Uterus (tissue), 2 donors: ENCODE results near the gene GRM8.

Experiments used
- CTCF ChIP-seq, 4 experiments: fragments of 200-600 bp in 2 of 4; fragments of 450-650 bp in 2 of 4; sonication (generic) in 2 of 4; IDR thresholded peaks; one replicate each; pipeline ENCODE4 v1.5.1; 2016 to 2019; ENCODE audit warnings: antibody characterized with exemption in 4 of 4, mild to moderate bottlenecking in 2 of 4, moderate library complexity in 1 of 4
- POLR2A ChIP-seq, 2 donors: fragments of 450-650 bp; IDR thresholded peaks; one replicate each; pipeline ENCODE4 v1.6.1; 2016; ENCODE audit warnings: antibody characterized with exemption in 2 of 2, mild to moderate bottlenecking in 1 of 2, moderate library complexity in 1 of 2

- TF ChIP-seq CTCF (IDR thresholded peaks at IDR 0.05): no peak
- no peak for TF ChIP-seq POLR2A (IDR thresholded peaks at IDR 0.05)
These were observed 727.8 kb downstream of the GRM8 start for GRCh38 chr7:126524967-126525366.
